ENCODE results near the gene ZNF621.

ZNF621 gene

GRCh38 chr3:40524568-40525285 lies at the start of gene ZNF621:
ZNF621 (plus strand) TSS chr3:40524960; CDS start chr3:40525841, 881 bp downstream.
- DNase-seq = peak; percentile 88

GRCh38 chr3:40476478-40477470 lies 48.0 kb upstream of the ZNF621 start, which contains the start of gene ZNF619:
ZNF619 (plus strand) TSS chr3:40477122; CDS start chr3:40477980, 858 bp downstream.
- peak; percentile 72 for DNase-seq

GRCh38 chr3:40477666-40478065 lies 47.1 kb upstream of the ZNF621 start:
- DNase-seq = no peak

GRCh38 chr3:40487172-40487571 lies 37.6 kb upstream of the ZNF621 start:
- no peak for DNase-seq

- DNase-seq = no peak
These were observed 33.8 kb upstream of the ZNF621 start for GRCh38 chr3:40490916-40491315.

GRCh38 chr3:40494698-40495097 lies 30.1 kb upstream of the ZNF621 start:
- no peak for DNase-seq

GRCh38 chr3:40497288-40497687 lies 27.5 kb upstream of the ZNF621 start:
- DNase-seq = no peak

- no peak for DNase-seq
These were observed 24.8 kb upstream of the ZNF621 start for GRCh38 chr3:40499952-40500351.

GRCh38 chr3:40502034-40502433 lies 22.7 kb upstream of the ZNF621 start:
- DNase-seq = no peak

- no peak for DNase-seq
These were observed 19.9 kb upstream of the ZNF621 start for GRCh38 chr3:40504636-40505430.

GRCh38 chr3:40505599-40506462 lies 18.9 kb upstream of the ZNF621 start, which contains the start of gene ZNF620:
ZNF620 (plus strand) TSS chr3:40506039; CDS start chr3:40506353, 314 bp downstream.
- peak; percentile 66 for DNase-seq

- DNase-seq = no peak
These were observed 13.6 kb upstream of the ZNF621 start for GRCh38 chr3:40511031-40511718.

GRCh38 chr3:40516201-40516600 lies 8.6 kb upstream of the ZNF621 start:
- DNase-seq = no peak

GRCh38 chr3:40518067-40518466 lies 6.7 kb upstream of the ZNF621 start:
- DNase-seq = no peak

- DNase-seq = no peak
These were observed 5.9 kb upstream of the ZNF621 start for GRCh38 chr3:40518848-40519247.

GRCh38 chr3:40521254-40521653 lies 3.5 kb upstream of the ZNF621 start:
- DNase-seq = no peak

GRCh38 chr3:40523781-40524180 lies 979 bp upstream of the ZNF621 start:
- DNase-seq = no peak

GRCh38 chr3:40524222-40524567 lies 565 bp upstream of the ZNF621 start:
- no peak for DNase-seq

- DNase-seq = no peak
These were observed 3.7 kb downstream of the ZNF621 start for GRCh38 chr3:40528426-40528825.

GRCh38 chr3:40532252-40532651 lies 7.5 kb downstream of the ZNF621 start:
- DNase-seq = no peak

GRCh38 chr3:40534283-40534682 lies 9.5 kb downstream of the ZNF621 start:
- no peak for DNase-seq

Data from CD4-positive, alpha-beta T cell treated with Interleukin-17A for 4 hours (primary cell).